ENCODE data around the gene LRCH1. TPM values are rescaled to one million over a fixed set of nuclear protein-coding genes. Genes with fewer than 3 reads are reported as not detected.

LRCH1 gene
- total RNA-seq, 4 donors from 2014 or later: 5.0 to 20.4 (median 7.4) TPM

DNA sequence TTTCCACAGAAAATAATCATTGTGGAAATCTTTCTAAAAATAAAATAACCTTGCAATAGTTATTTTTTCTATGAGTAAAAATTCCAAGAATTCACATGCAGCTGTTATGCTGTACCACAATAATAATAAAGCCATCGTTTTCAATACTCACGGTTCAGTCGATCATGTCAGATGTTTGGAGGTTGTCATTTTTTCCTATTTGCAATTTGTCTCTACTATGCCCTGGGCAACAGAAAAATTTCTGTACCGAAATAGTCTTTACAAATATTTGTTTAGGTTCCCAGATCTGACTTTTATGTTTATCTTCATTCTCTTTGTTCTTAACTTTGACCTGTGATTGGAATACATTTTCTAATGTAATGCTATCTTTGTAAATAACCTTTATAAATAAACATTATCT, 164.3 kb downstream of the LRCH1 start:
- peaks cover 0 to 5% (median 0%) of the 10 kb centered on the region in 3 donors for H3K4me1 ChIP-seq
- DNase-seq: no peak
- WGBS, 2 donors: 74 to 87% methylated on average over 4 of the region's 4 CpGs
- no peaks in the 10 kb centered on the region for H3K9me3 ChIP-seq
- TF ChIP-seq POLR2A (IDR thresholded peaks at IDR 0.05): no peak
- TF ChIP-seq, protein P1, sequence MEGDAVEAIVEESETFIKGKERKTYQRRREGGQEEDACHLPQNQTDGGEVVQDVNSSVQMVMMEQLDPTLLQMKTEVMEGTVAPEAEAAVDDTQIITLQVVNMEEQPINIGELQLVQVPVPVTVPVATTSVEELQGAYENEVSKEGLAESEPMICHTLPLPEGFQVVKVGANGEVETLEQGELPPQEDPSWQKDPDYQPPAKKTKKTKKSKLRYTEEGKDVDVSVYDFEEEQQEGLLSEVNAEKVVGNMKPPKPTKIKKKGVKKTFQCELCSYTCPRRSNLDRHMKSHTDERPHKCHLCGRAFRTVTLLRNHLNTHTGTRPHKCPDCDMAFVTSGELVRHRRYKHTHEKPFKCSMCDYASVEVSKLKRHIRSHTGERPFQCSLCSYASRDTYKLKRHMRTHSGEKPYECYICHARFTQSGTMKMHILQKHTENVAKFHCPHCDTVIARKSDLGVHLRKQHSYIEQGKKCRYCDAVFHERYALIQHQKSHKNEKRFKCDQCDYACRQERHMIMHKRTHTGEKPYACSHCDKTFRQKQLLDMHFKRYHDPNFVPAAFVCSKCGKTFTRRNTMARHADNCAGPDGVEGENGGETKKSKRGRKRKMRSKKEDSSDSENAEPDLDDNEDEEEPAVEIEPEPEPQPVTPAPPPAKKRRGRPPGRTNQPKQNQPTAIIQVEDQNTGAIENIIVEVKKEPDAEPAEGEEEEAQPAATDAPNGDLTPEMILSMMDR (IDR thresholded peaks at IDR 0.05): no peak
- intact Hi-C loops (cut with DNase I): no loop called here
- H3K36me3 ChIP-seq: peaks cover 0 to 25% (median 0%) of the 10 kb centered on the region in 3 donors
- no peaks in the 10 kb centered on the region for H3K27me3 ChIP-seq
- no peak overlapping the region for H3K4me3 ChIP-seq
- no peak overlapping the region for H3K27ac ChIP-seq

- Histone ChIP-seq H3K36me3 (peaks cover 0 to 25% (median 0%) of the 10 kb centered on the region in 3 donors), H3K27me3 (no peaks in the 10 kb centered on the region), H3K27ac (no peak overlapping the region), H3K9me3 (no peaks in the 10 kb centered on the region), H3K4me1 (peaks cover 0 to 5% (median 0%) of the 10 kb centered on the region in 3 donors), H3K4me3 (no peak overlapping the region)
- 42 to 65% methylated on average over 2 of the region's 2 CpGs for WGBS, 2 donors
- DNase-seq: no peak
- TF ChIP-seq, protein P1 (IDR thresholded peaks at IDR 0.05): no peak
- TF ChIP-seq POLR2A (IDR thresholded peaks at IDR 0.05): no peak
- intact Hi-C loops (cut with DNase I): no loop called here
These were observed 164.9 kb downstream of the LRCH1 start for GRCh38 chr13:46717856-46718255.

DNA sequence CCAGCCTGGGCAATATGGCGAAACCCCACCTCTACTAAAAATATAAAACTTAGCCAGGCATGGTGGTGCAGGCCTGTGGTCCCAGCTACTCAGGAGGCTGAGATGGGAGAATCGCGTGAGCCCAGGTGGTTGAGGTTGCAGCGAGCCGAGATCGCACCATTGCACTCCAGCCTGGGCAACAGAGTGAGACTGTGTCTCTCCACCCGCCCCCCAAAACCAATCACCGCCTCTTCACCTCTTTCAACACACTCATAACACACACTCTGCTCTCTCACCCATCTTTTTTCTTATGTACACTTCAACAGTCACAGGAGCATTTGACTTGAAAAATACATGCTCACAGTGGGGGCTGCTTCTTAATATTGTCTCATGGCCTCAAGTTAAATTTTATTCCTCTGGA, 167.2 kb downstream of the LRCH1 start:
- DNase-seq: no peak
- Histone ChIP-seq H3K36me3 (peaks cover 0 to 40% (median 4%) of the 10 kb centered on the region in 3 donors), H3K27ac (no peak overlapping the region), H3K27me3 (no peaks in the 10 kb centered on the region), H3K4me1 (peaks cover 0 to 5% (median 0%) of the 10 kb centered on the region in 3 donors), H3K4me3 (no peak overlapping the region), H3K9me3 (no peaks in the 10 kb centered on the region)
- 91 to 99% methylated on average over 7 to 8 of the region's 8 CpGs for WGBS, 2 donors
- intact Hi-C loops (cut with DNase I): loop anchor here (5.0 kb wide), 1 partner anchor 168 kb away; the partner anchor contains the start of gene LRCH1
- TF ChIP-seq, protein P1 (IDR thresholded peaks at IDR 0.05): no peak
- no peak for TF ChIP-seq POLR2A (IDR thresholded peaks at IDR 0.05)

DNA sequence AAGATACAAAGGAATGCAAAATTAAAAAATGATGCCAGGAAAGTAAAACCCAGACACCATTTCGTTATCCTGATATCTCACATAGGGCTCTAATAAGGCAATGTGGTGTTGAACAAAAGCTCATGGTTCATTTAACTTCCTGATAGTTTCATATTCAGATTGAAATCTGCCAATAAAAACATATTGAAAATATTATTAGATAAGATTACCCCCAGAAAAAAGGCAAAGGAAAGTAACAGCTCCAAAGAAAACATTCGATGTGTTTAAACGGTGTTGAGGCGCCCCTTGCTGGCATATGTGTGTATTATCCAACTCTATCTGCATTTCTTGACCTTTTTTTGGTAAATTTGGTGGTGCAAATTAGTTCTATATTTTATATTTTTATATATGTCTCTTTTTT, 168.1 kb downstream of the LRCH1 start:
- Histone ChIP-seq H3K4me1 (peaks cover 0 to 5% (median 0%) of the 10 kb centered on the region in 3 donors), H3K36me3 (peaks cover 0 to 40% (median 4%) of the 10 kb centered on the region in 3 donors), H3K27ac (no peak overlapping the region), H3K9me3 (no peaks in the 10 kb centered on the region), H3K27me3 (no peaks in the 10 kb centered on the region), H3K4me3 (no peak overlapping the region)
- WGBS, 2 donors: 20 to 22% methylated on average over 4 of the region's 4 CpGs
- DNase-seq: no peak
- intact Hi-C loops (cut with DNase I): loop anchor here (5.0 kb wide), 1 partner anchor 169 kb away; the partner anchor contains the start of gene LRCH1
- TF ChIP-seq POLR2A (IDR thresholded peaks at IDR 0.05): no peak
- TF ChIP-seq, protein P1 (IDR thresholded peaks at IDR 0.05): peak; percentile 15 to 73 (median 63)

- H3K9me3 ChIP-seq: no peaks in the 10 kb centered on the region
- H3K27ac ChIP-seq: no peak overlapping the region
- H3K4me1 ChIP-seq: no peaks in the 10 kb centered on the region
- TF ChIP-seq, protein P1 (IDR thresholded peaks at IDR 0.05): no peak
- TF ChIP-seq POLR2A (IDR thresholded peaks at IDR 0.05): no peak
- DNase-seq: no peak
- intact Hi-C loops (cut with DNase I): no loop called here
- H3K27me3 ChIP-seq: no peaks in the 10 kb centered on the region
- peaks cover 0 to 89% (median 9%) of the 10 kb centered on the region in 3 donors for H3K36me3 ChIP-seq
- 88 to 94% methylated on average over 5 of the region's 5 CpGs for WGBS, 2 donors
- no peak overlapping the region for H3K4me3 ChIP-seq
These were observed 173.4 kb downstream of the LRCH1 start for GRCh38 chr13:46726347-46726746.
